HG03135 (cell line): ENCODE measurements around the gene TMEM213.
"Not testable (repeated sequence)": the region's sequence is repeated elsewhere in the genome, so short reads cannot be mapped to it uniquely, and the experiment has no call there.

ENCODE experiments used
- ATAC-seq: cut with Tn5 transposase; IDR thresholded peaks from one replicate; pipeline ENCODE4 v1.9.1; 2021; ENCODE audit warnings: mild to moderate bottlenecking, moderate library complexity; ENCODE audit not compliant: unreplicated experiment

The TMEM213 gene

DNA sequence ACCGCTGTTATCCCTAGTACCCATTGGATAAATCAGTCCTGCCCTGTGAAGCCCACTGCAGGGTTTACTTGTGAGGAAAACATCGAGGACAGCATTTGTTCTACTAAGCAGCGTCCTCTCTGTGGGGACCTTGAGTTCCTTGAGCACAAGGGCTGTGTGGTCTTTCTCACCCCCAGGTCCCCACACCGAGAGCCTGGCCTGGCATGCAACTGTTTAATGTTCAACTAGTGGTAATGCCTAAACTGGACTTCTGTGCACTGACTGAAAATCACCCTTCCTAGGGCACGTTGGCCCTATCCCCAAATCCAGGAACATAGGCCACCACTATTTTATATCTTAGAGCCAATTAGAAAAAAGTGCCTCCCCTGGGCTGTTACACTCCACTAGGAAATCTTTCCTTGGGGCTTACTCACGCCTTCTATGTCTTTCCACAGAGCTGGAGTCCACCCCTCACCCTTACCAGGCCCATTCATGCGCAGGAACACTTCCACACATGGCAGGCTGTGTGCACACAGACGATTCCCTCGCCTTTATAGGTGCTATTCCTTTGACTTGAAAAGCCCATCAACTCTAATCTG, 1.7 kb upstream of the TMEM213 start:
- ATAC-seq = no peak

DNA sequence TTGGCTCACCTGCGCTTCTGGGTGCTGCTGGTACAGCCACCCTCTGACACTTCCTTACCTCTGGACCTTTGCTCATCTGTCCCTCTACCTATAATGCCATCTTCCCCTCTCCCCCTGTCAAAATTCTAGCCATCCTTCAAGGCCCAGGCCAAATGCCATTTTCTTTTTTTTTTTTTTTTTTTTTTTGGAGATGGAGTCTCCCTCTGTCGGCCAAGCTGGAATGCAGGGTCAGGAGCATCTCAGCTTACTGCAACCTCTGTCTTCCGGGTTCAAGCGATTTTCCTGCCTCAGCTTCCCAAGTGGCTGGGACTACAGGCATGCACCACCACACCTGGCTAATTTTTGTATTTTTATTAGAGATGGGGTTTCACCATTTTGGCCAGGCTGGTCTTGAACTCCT, 748 bp upstream of the TMEM213 start:
- ATAC-seq = not testable (repeated sequence)

DNA sequence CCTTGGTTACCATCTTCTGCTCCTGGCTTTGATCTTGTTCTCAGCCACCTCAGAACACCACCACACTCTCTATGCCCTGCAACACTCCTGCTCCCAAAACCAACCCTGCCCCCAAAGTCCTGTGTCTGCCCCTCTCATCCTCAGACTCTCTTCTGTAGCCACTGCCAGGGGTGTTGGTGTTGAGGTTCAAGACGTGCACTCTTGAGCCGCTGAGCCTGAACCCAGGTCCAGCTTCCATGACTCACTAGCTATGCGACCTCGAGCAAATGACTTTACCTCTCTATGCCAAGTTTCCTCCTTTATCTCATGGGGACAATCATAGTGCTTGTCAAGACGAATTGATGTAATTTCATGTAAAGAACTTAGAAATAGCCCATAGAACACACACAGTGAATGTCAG, 1.0 kb downstream of the TMEM213 start:
- no peak for ATAC-seq

- no peak for ATAC-seq
These were observed 1.7 kb downstream of the TMEM213 start for GRCh38 chr7:138799336-138800000.

DNA sequence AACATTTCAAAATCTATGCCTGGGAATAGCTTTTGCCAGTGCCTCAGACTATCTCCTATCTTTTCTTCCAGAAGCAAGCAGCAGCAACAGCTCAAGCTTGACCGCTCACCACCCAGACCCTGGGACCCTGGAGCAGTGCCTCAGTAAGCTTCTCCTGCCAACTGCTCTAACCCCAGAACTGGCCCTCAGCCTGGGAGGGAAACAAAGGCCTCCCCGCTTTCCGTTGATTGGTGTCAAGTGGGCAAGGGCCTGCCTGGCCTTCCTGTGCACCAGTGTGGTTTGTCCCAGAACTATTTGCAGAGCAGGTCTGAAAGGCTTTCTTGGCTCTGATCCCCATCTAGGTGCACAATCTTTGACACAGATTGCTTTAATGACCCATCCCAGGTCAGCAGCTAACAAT, 3.5 kb downstream of the TMEM213 start:
- no peak for ATAC-seq

- no peak for ATAC-seq
These were observed 4.9 kb downstream of the TMEM213 start for GRCh38 chr7:138802706-138803105.

DNA sequence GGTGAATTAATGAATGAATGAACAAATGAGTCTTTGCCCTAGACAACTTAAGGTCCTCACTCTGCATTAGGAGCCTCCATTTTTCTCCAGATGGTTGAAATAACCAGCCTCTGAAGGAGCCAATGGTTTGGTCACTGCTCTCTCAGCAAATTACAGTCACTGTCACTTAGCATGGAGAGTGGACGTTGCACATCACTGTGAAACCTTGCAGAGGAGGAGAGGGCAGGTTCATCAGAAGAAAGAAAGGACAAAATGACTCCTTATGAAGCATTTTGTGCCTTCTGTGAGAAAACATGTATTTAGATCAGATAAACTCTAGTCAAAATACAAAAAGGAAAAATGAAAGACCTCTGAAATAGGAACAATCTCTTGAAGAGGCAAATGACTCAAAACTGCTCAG, 6.8 kb downstream of the TMEM213 start:
- ATAC-seq = no peak

GRCh38 chr7:138809346-138809745, 11.6 kb downstream of the TMEM213 start:
- no peak for ATAC-seq

DNA sequence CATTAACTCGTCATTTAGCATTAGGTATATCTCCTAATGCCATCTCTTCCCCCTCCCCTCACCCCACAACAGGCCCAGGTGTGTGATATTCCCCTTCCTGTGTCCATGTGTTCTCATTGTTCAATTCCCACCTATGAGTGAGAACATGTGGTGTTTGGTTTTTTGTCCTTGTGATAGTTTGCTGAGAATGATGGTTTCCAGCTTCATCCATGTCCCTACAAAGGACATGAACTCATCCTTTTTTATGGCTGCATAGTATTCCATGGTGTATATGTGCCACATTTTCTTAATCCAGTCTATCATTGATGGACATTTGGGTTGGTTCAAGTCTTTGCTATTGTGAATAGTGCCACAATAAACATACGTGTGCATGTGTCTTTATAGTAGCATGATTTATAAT, 13.5 kb downstream of the TMEM213 start:
- not testable (repeated sequence) for ATAC-seq

- ATAC-seq = no peak
These were observed 16.2 kb downstream of the TMEM213 start for GRCh38 chr7:138813945-138814344.

GRCh38 chr7:138814816-138815332, 17.1 kb downstream of the TMEM213 start:
- ATAC-seq = no peak

DNA sequence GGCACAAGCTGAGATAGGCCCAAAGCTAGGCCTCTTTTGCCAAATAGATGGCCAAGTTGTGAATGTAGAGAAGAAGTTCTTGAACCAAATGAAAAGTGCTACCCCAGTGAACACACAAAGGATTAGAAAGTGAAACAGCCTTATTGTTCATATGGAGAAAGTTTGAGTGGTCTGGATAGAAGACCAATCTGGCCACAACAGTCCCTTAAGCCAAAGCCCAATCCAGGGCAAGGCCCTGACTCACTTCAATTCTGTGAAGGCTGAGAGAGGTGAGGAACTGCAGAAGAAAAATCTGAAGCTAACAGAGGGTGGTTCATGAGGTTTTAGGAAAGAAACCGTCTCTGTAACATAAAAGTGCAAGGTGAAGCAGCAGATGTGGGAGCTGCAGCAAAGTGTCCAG, 18.9 kb downstream of the TMEM213 start:
- no peak for ATAC-seq

- ATAC-seq = no peak
These were observed 21.8 kb downstream of the TMEM213 start for GRCh38 chr7:138819625-138820024.

DNA sequence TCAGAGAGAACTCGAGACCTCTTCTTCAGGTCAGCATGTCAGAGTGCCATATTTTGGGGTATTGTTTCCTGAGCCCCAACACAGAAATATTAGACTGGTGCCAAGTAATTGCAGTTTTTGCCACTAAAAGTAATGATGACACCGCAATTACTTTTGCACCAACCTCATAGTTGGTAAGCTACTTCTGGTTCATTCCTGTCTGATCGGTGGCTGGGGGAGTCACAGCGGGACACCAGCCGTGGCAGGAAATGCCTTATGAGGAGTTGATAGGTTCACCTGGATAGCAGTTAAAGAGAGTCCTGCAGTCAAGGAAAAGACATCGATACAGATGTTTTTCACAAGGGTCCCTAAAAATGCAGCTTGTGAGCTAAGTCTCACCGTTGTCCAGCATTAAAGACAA, 24.1 kb downstream of the TMEM213 start:
- ATAC-seq = no peak

GRCh38 chr7:138822867-138823535, 25.2 kb downstream of the TMEM213 start:
- no peak for ATAC-seq

DNA sequence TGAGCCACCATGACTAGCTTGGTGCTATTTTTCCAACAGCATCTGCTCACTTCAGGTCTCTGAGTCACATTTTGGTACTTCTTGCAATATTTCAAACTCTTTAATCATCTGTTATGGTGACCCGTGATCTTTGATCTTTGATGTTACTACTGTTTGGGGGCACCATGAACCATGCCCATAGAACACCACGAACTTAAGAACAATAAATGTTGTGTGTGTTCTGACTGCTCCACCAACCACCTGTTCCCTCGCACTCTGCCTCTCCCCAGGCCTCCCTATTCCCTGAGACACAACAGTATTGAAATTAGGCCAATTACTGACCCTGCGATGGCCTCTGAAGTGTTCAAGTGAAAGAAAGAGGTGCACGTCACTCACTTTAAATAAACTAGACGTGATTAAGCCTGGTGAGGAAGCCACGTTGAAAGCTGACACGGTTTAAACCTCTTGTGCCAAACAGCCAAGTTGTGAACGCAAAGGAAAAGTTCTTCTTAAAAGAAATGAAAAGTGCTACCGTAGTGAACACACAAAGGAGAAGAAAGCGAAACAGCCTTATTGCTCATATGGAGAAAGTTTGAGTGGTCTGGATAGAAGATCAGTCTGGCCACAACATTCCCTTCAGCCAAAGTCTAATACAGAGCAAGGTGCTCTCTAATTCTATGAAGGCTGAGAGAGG, 27.4 kb downstream of the TMEM213 start:
- no peak for ATAC-seq

DNA sequence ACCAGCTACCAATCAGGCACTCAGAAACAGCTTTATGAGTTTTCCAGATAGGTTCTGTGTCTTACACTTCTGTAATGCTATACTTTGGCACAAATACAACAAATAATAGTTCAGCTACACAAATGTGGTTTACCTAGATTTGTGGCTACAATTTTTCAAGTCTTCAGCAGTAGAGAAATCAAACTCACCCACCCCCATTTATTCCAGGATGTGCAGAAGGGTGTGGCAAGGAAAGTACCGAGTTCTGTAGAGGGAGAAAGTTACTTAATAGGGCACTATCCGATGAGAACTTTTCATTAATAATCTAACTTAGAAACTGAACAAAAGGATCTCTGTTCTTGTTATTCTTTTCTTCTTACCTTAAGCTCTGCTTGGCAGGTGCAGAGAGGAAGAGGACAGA, 30.5 kb downstream of the TMEM213 start:
- ATAC-seq = no peak

- no peak for ATAC-seq
These were observed 31.5 kb downstream of the TMEM213 start for GRCh38 chr7:138829335-138829734.

DNA sequence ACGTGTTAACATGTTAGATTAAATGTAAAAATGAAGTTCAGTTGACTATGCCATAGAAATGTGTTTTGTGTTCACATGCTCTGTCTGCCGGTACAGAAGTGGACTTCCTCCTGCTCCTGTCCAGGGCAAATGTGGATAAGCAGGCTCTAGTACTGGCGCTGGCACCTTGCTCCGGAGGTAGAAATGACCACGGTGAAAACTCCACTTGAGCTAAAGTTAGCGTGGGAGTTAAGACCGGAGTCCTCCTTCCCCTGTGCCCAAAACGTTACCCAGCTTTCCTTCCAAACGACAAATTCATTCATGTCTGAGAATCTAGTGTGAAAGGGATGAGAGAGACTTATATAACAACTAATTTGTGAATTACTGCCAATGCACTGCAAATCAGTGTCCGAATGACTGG, 35.2 kb downstream of the TMEM213 start:
- no peak for ATAC-seq

- no peak for ATAC-seq
These were observed 35.8 kb downstream of the TMEM213 start for GRCh38 chr7:138833596-138833995.

- no peak for ATAC-seq
These were observed 36.8 kb downstream of the TMEM213 start for GRCh38 chr7:138834583-138834982.

GRCh38 chr7:138835087-138835486, 37.3 kb downstream of the TMEM213 start:
- ATAC-seq = no peak
